GM21447 (cell line): ENCODE data around the gene B9D1.

Source experiments
- ATAC-seq: cut with Tn5 transposase; IDR thresholded peaks from one replicate; pipeline ENCODE4 v1.9.1; 2021; ENCODE audit not compliant: unreplicated experiment

Gene B9D1

GRCh38 chr17:19341211-19341631 lies 21.3 kb downstream of the B9D1 start:
- ATAC-seq = no peak

GRCh38 chr17:19339341-19339815 lies 23.1 kb downstream of the B9D1 start:
- ATAC-seq = no peak

DNA sequence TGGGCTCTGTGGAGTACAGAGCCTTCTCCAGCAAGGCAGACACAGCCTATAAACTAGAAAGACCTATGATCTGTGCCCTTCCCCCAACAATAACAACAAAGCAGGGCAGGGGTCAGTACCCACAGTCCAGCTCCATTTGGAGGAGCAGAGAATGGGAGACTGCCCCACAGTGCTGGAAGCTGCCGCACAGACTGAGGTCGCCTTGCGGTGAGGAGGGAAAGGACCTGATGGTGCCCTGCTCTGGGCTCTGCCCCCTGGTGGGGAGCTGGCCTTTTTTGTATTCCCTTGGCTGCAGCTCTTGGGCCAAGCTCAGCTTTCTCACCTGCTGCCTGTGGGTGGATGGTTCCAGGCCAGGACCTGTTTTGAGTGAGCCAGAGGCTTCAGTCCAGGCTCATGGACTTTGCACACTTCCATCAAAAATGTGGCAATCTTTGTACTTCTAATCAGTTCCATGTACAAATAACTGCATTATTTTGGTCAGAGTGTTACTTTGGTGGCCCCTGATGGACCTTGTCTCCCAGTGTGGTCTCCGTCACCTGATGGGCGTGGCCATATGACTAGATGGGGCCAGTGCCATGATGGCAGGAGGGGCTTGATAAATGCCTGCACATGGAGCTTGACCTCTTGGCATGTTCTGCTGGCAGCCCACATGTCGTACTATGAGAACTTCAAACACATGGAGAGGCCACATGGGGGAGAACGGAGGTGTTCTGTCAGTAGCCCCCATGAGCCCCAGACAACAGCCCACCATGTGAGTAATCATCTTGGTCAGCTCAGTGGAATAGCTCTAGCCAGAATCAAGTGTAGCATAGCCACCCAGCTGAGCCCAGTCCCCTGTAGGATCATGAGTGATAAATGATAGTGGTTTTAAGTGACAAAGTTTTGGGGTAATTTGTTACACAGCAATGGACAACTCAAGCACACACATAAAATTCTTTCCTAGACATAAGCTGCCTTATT lies 24.2 kb downstream of the B9D1 start:
- ATAC-seq = no peak

GRCh38 chr17:19337712-19338023 lies 24.9 kb downstream of the B9D1 start:
- no peak for ATAC-seq

- no peak for ATAC-seq
These were observed 25.4 kb downstream of the B9D1 start for GRCh38 chr17:19336938-19337711.

DNA sequence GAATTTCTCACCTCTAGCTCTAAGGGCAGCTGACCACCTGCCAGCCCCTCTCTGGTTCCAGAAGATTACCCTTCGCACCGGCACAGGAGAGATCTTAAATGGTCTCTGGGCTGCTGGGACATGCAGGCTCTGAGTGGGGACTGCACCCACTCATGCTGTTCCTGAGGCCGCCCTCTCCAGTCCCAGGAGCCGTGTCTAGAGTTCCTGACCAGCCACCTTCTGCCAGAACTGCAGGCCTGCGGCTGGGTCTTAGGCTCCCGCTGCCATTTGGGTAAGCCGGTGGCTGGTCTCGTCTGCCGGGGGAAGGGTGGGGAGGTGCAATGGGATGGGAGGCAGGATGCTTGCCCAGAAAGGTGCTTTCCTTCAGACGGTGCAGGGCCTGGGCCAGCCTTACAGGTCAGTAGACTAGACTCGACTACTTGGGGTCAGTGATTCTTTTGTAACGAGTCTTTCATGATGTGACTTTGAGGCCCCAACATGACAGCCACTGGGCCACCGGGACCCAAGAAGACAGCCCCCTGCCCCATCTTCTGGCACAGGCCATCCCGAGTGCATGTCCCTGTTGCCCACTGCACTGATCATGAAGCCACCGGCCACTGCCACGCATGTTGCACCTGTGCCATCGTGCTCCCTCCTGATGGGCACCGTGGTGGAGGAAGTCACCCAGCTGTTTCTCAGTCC lies 26.4 kb downstream of the B9D1 start:
- ATAC-seq = no peak

GRCh38 chr17:19334331-19334730 lies 28.2 kb downstream of the B9D1 start:
- no peak for ATAC-seq

- no peak for ATAC-seq
These were observed 28.7 kb downstream of the B9D1 start for GRCh38 chr17:19333736-19334290.

GRCh38 chr17:19333132-19333440 lies 29.4 kb downstream of the B9D1 start:
- ATAC-seq = no peak

- no peak for ATAC-seq
These were observed 30.0 kb downstream of the B9D1 start for GRCh38 chr17:19332371-19333131.

DNA sequence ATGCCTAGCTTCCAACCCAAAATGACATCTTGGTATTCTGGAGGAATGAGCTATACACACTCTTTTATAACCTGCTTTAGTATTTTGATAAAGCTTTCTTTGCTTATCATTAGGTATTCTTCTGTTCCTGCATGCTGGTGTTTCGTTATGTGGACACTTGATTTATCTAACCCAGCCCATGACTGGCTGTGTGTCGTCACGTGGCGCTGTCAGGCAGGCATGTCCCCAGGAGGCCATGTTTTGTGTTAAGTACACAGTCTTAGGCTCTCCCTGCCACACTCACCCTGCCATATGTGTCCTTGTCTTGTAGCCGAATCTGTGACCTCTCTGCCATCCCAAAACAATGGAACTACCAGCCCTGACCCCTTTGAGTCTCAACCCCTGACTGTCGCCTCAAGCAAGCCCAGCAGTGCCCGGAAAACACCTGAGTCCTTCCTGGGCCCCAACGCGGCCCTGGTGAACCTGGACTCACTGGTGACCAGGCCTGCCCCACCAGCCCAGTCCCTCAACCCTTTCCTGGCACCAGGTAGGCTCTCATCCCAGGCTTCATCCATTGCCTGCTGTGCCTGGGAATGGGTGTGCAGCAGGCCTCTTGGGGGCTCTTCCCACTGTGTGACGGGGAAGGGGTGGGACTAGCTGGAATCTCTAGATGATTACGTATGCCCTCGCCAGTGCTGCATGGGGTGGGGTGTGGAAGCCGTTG lies 30.8 kb downstream of the B9D1 start:
- ATAC-seq = no peak

- no peak for ATAC-seq
These were observed 31.4 kb downstream of the B9D1 start for GRCh38 chr17:19331134-19331533.

- ATAC-seq = no peak
These were observed 32.3 kb downstream of the B9D1 start for GRCh38 chr17:19330271-19330670.

DNA sequence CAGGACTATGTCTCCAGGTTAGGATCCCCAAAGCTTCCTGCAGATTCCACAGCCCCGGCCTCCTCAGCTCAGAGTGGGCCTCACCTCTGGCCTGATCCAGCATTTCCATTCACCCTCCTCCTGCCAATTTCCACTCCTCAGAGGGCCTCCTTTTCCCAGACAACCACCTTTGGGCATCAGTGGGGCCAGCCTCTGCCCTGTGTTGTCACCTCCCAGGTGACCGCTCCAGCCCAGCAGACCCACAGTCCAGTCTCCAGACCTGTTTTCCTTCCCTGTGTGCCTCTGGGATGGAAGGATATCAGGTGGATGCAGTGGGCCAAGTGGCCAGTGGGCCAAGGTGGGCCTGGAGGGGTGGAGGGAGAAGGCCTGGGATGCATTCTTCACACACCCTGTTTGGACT lies 32.7 kb downstream of the B9D1 start:
- no peak for ATAC-seq

DNA sequence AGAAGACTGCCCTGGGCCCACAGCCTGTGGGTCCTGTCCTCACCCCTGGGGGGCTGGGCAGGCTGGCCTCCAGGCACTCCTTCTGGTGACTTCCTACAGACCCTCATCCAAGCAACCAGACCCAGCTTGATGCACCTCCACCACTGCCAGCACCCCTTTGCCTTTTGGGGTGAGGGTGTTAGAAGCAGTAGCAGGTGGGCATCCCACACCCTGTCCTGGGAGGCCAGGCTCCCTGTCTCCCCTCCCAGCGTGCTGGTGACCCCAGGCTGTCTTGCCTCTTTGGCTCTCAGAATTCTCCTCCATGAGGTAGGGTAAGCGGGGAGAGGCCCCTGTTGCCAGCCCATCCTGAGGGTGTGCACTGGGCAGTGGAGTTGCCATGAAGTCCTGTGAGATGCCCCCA lies 33.4 kb downstream of the B9D1 start:
- ATAC-seq = no peak

GRCh38 chr17:19328441-19329061 lies 34.0 kb downstream of the B9D1 start:
- no peak for ATAC-seq

- ATAC-seq = no peak
These were observed 35.3 kb downstream of the B9D1 start for GRCh38 chr17:19327031-19327783.

GRCh38 chr17:19325542-19325941 lies 37.0 kb downstream of the B9D1 start:
- no peak for ATAC-seq

DNA sequence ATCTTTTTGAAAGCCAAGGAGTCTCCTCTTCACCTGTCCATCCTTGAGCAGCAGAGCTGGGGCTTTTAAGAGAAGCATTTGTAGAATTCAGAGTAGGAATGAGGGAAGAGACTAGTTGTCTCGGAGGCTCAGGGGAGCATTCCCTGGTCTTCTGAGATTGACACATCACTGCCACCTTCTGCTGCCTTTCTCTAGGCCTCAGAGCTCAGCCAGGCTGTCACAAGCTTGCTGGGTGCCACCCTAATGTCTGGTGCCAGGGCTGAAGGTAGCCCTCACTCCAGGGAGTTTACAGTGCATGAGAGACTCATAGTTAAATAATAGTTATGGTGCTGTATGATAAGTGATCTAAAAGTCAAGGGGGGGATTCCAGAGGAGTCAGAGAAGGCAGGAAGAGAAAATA lies 39.7 kb downstream of the B9D1 start:
- ATAC-seq = no peak
